ENCODE results near the gene SHMT2. TPM values are rescaled to one million over a fixed set of nuclear protein-coding genes. Genes with fewer than 3 reads are reported as not detected.

The SHMT2 gene
- total RNA-seq, 1 experiment from 2014 or later = 421 TPM

GRCh38 chr12:57237932-57238853 is 8.7 kb downstream of the SHMT2 start:
- Mint-ChIP-seq H3K4me3 (ENCODE audit: unreplicated experiment) (peak overlapping the region; percentile 68), H3K27ac (ENCODE audit: low read depth, unreplicated experiment) (no peak overlapping the region), H3K4me1 (ENCODE audit: insufficient read depth, unreplicated experiment) (peaks cover 43% of the 10 kb centered on the region), H3K36me3 (ENCODE audit: insufficient read depth, unreplicated experiment) (peaks cover 22% of the 10 kb centered on the region), H3K9me3 (ENCODE audit: unreplicated experiment) (no peaks in the 10 kb centered on the region), H3K27me3 (ENCODE audit: insufficient read depth, unreplicated experiment) (no peaks in the 10 kb centered on the region)
- no TSS peak for BruUV-seq (replicated peaks)
- CTCF ChIA-PET = interaction anchor here (0.9 to 9.8 kb wide), 5 partner anchors 9 to 215 kb away, joined by 3 to 188 read pairs (median 4); partner anchors contain the start of gene SHMT2
- intact Hi-C loops (cut with micrococcal nuclease) = no loop called here
- TF ChIP-seq CTCF (IDR thresholded peaks at IDR 0.05; ENCODE audit: unreplicated experiment) = no peak
- no peak for DNase-seq (ENCODE audit: unreplicated experiment)
- POLR2A ChIA-PET = interaction anchor here (0.5 to 2.9 kb wide), 6 partner anchors 9 to 224 kb away, joined by 3 to 37 read pairs (median 6); partner anchors contain the start of genes SHMT2 and STAT6

GRCh38 chr12:57238854-57239554 is 9.5 kb downstream of the SHMT2 start:
- Mint-ChIP-seq H3K36me3 (ENCODE audit: insufficient read depth, unreplicated experiment) (peaks cover 14% of the 10 kb centered on the region), H3K27me3 (ENCODE audit: insufficient read depth, unreplicated experiment) (no peaks in the 10 kb centered on the region), H3K4me1 (ENCODE audit: insufficient read depth, unreplicated experiment) (peaks cover 46% of the 10 kb centered on the region), H3K4me3 (ENCODE audit: unreplicated experiment) (peak overlapping the region; percentile 68), H3K27ac (ENCODE audit: low read depth, unreplicated experiment) (peak overlapping the region; percentile 4), H3K9me3 (ENCODE audit: unreplicated experiment) (no peaks in the 10 kb centered on the region)
- intact Hi-C loops (cut with micrococcal nuclease) = loop anchor here (1.0 kb wide), 1 partner anchor 26 kb away; no protein-coding TSS in a partner anchor
- POLR2A ChIA-PET = interaction anchor here (0.7 to 2.9 kb wide), 4 partner anchors 9 to 127 kb away, joined by 4 to 37 read pairs (median 9); partner anchors contain the start of genes SHMT2 and STAT6
- BruUV-seq (replicated peaks) = no TSS peak
- DNase-seq (ENCODE audit: unreplicated experiment) = peak; percentile 84
- CTCF ChIA-PET = interaction anchor here (0.5 to 9.8 kb wide), 15 partner anchors 10 to 507 kb away, joined by 3 to 188 read pairs (median 4); partner anchors contain the start of gene SHMT2
- TF ChIP-seq CTCF (IDR thresholded peaks at IDR 0.05; ENCODE audit: unreplicated experiment) = peak; percentile 100

GRCh38 chr12:57239587-57240065 is 10.1 kb downstream of the SHMT2 start:
- ChIA-PET CTCF (interaction anchor here (0.5 to 9.8 kb wide), 19 partner anchors 10 to 507 kb away, joined by 3 to 188 read pairs (median 4); partner anchors contain the start of genes INHBE and SHMT2), POLR2A (interaction anchor here (0.7 to 2.9 kb wide), 6 partner anchors 10 to 161 kb away, joined by 3 to 37 read pairs (median 7); partner anchors contain the start of genes NEMP1, SHMT2 and STAT6)
- Mint-ChIP-seq H3K36me3 (ENCODE audit: insufficient read depth, unreplicated experiment) (peaks cover 8% of the 10 kb centered on the region), H3K4me3 (ENCODE audit: unreplicated experiment) (peak overlapping the region; percentile 68), H3K27me3 (ENCODE audit: insufficient read depth, unreplicated experiment) (no peaks in the 10 kb centered on the region), H3K9me3 (ENCODE audit: unreplicated experiment) (no peaks in the 10 kb centered on the region), H3K4me1 (ENCODE audit: insufficient read depth, unreplicated experiment) (peaks cover 51% of the 10 kb centered on the region), H3K27ac (ENCODE audit: low read depth, unreplicated experiment) (peak overlapping the region; percentile 4)
- BruUV-seq (replicated peaks) = no TSS peak
- TF ChIP-seq CTCF (IDR thresholded peaks at IDR 0.05; ENCODE audit: unreplicated experiment) = no peak
- no peak for DNase-seq (ENCODE audit: unreplicated experiment)
- intact Hi-C loops (cut with micrococcal nuclease) = loop anchor here (1.0 kb wide), 1 partner anchor 26 kb away; no protein-coding TSS in a partner anchor
